OCI-LY1 (cell line): ENCODE measurements around the gene ACVR2A.

Experiments used
- H2AFZ ChIP-seq: fragments of 200-600 bp; sonication (generic), shearing (Covaris generic); 2 replicates; pipeline ENCODE4 v1.6.0; 2014; ENCODE audit warnings: antibody characterized with exemption, mild to moderate bottlenecking, low read length
- H3F3A ChIP-seq: fragments of 200-600 bp; sonication (generic), shearing (Covaris generic); 2 replicates; pipeline ENCODE4 v1.6.0; 2014; ENCODE audit warnings: mild to moderate bottlenecking, antibody characterized with exemption, low read length, moderate library complexity; ENCODE audit not compliant: insufficient read depth
- H3K27ac ChIP-seq: fragments of 200-600 bp; sonication (generic); 2 replicates; pipeline ENCODE4 v1.5.1; 2014; ENCODE audit warnings: low read length, mixed run types, mild to moderate bottlenecking, low read depth; ENCODE audit not compliant: poor library complexity, severe bottlenecking
- H3K27me3 ChIP-seq: fragments of 200-600 bp; sonication (generic); 2 replicates; pipeline ENCODE4 v1.6.0; 2014; ENCODE audit warnings: antibody characterized with exemption, mild to moderate bottlenecking, low read length, moderate library complexity; ENCODE audit not compliant: insufficient read depth
- H3K36me3 ChIP-seq: fragments of 200-600 bp; sonication (generic); 2 replicates; pipeline ENCODE4 v1.6.1; 2014; ENCODE audit warnings: mild to moderate bottlenecking, antibody characterized with exemption, low read length, moderate library complexity, mixed read lengths; ENCODE audit not compliant: insufficient read depth
- H3K4me1 ChIP-seq: fragments of 200-600 bp; sonication (generic); 2 replicates; pipeline ENCODE4 v1.5.1; 2014; ENCODE audit warnings: mild to moderate bottlenecking, low read length, moderate library complexity; ENCODE audit not compliant: insufficient read depth, severe bottlenecking
- H3K4me2 ChIP-seq: fragments of 200-600 bp; sonication (generic), shearing (Covaris generic); 2 replicates; pipeline ENCODE4 v1.6.1; 2014; ENCODE audit warnings: low read length
- H3K4me3 ChIP-seq: fragments of 200-600 bp; sonication (generic); 2 replicates; pipeline ENCODE4 v1.5.1; 2014; ENCODE audit warnings: low read length, low read depth, mild to moderate bottlenecking, mixed read lengths; ENCODE audit not compliant: poor library complexity, severe bottlenecking
- H3K79me2 ChIP-seq: fragments of 200-600 bp; shearing (Covaris generic); 2 replicates; pipeline ENCODE4 v1.6.1; 2016; ENCODE audit warnings: mixed run types, low read length, mixed read lengths; ENCODE audit not compliant: insufficient read depth
- H3K9ac ChIP-seq: fragments of 200-600 bp; sonication (generic), shearing (Covaris generic); 2 replicates; pipeline ENCODE4 v1.6.1; 2014; ENCODE audit warnings: mild to moderate bottlenecking, low read length, mixed read lengths
- H3K9me2 ChIP-seq: fragments of 200-600 bp; sonication (generic), shearing (Covaris generic); 2 replicates; pipeline ENCODE4 v1.6.1; 2014; ENCODE audit warnings: low read depth, mild to moderate bottlenecking, low read length, mixed read lengths
- H3K9me3 ChIP-seq: fragments of 200-600 bp; shearing (Covaris generic); 2 replicates; pipeline ENCODE4 v1.6.1; 2014; ENCODE audit warnings: low read length, mixed read lengths
- H4K20me1 ChIP-seq: fragments of 200-600 bp; sonication (generic), shearing (Covaris generic); 2 replicates; pipeline ENCODE4 v1.6.0; 2016; ENCODE audit warnings: mild to moderate bottlenecking, low read length; ENCODE audit not compliant: insufficient read depth
- EZH2 ChIP-seq: fragments of 200-600 bp; sonication (generic), shearing (Covaris generic); IDR thresholded peaks from 2 replicates; pipeline ENCODE4 v1.8.0; 2017; ENCODE audit warnings: borderline replicate concordance, mixed run types, mild to moderate bottlenecking, antibody characterized with exemption, low read length, moderate library complexity, mixed read lengths
- TF ChIP-seq, protein P1 (sequence below): fragments of 200-600 bp; sonication (generic), shearing (Covaris generic); IDR thresholded peaks from 2 replicates; pipeline ENCODE4 v1.5.1; 2017; ENCODE audit warnings: mild to moderate bottlenecking, antibody characterized with exemption, low read length, moderate library complexity, mixed read lengths

ACVR2A gene

DNA sequence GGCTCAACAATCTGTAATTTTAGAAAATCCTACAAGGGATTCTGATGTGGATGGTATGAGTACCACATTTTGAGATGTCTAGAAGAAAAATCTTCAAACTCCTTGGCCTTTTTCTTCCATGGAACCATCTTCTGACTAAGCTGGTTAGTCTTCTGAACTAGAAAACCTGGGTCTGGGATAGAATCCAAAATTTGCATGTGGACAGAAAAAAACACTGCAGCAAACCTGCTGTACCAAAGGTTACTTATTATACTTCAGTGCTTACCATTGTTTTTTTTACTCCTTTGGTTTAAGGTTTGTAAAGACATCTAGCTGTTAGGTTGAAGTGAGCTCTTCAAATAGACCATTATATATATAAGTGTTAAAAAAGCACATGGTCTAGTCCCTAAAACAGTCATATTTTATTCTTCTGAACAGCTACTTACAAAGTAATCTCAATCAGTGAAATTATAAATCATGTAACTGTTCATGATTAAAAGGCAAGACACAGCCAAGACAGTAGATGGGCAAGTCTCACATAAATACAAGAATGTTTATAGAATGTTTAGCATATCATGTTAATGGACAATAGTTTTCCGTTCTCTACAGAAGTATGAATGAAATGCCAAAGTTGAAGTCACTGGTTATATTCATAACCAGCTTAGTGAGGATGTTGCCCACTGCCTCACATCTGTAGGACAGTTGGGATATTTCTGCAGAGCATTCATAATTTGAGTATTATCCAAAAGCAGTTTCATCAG lies 90.2 kb downstream of the ACVR2A start:
- H3K79me2 ChIP-seq: no peaks in the 10 kb centered on the region
- H3K9me2 ChIP-seq: no peaks in the 10 kb centered on the region
- peaks cover 39% of the 10 kb centered on the region; the same call in 1 of the 2 replicates for H3K36me3 ChIP-seq
- TF ChIP-seq EZH2: no peak
- TF ChIP-seq, protein P1, sequence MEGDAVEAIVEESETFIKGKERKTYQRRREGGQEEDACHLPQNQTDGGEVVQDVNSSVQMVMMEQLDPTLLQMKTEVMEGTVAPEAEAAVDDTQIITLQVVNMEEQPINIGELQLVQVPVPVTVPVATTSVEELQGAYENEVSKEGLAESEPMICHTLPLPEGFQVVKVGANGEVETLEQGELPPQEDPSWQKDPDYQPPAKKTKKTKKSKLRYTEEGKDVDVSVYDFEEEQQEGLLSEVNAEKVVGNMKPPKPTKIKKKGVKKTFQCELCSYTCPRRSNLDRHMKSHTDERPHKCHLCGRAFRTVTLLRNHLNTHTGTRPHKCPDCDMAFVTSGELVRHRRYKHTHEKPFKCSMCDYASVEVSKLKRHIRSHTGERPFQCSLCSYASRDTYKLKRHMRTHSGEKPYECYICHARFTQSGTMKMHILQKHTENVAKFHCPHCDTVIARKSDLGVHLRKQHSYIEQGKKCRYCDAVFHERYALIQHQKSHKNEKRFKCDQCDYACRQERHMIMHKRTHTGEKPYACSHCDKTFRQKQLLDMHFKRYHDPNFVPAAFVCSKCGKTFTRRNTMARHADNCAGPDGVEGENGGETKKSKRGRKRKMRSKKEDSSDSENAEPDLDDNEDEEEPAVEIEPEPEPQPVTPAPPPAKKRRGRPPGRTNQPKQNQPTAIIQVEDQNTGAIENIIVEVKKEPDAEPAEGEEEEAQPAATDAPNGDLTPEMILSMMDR: no peak
- H3K27ac ChIP-seq: no peak overlapping the region
- H4K20me1 ChIP-seq: no peaks in the 10 kb centered on the region
- H3K4me3 ChIP-seq: no peak overlapping the region
- H3K27me3 ChIP-seq: no peaks in the 10 kb centered on the region
- no peaks in the 10 kb centered on the region for H3F3A ChIP-seq
- no peaks in the 10 kb centered on the region for H3K9me3 ChIP-seq
- H3K4me2 ChIP-seq: no peak overlapping the region
- H2AFZ ChIP-seq: no peak overlapping the region
- no peaks in the 10 kb centered on the region for H3K4me1 ChIP-seq
- H3K9ac ChIP-seq: no peak overlapping the region

GRCh38 chr2:147937744-147938349 lies 93.0 kb downstream of the ACVR2A start:
- no peaks in the 10 kb centered on the region for H3K9me3 ChIP-seq
- no peak overlapping the region for H3K9ac ChIP-seq
- H3K4me3 ChIP-seq: no peak overlapping the region
- H3K27me3 ChIP-seq: no peaks in the 10 kb centered on the region
- H4K20me1 ChIP-seq: no peaks in the 10 kb centered on the region
- no peaks in the 10 kb centered on the region for H3F3A ChIP-seq
- no peaks in the 10 kb centered on the region for H3K79me2 ChIP-seq
- H3K27ac ChIP-seq: no peak overlapping the region
- peaks cover 39% of the 10 kb centered on the region; the same call in 1 of the 2 replicates for H3K36me3 ChIP-seq
- no peaks in the 10 kb centered on the region for H3K4me1 ChIP-seq
- TF ChIP-seq EZH2: no peak
- TF ChIP-seq, protein P1: peak; percentile 76
- H3K4me2 ChIP-seq: no peak overlapping the region
- no peak overlapping the region for H2AFZ ChIP-seq
- H3K9me2 ChIP-seq: no peaks in the 10 kb centered on the region

DNA sequence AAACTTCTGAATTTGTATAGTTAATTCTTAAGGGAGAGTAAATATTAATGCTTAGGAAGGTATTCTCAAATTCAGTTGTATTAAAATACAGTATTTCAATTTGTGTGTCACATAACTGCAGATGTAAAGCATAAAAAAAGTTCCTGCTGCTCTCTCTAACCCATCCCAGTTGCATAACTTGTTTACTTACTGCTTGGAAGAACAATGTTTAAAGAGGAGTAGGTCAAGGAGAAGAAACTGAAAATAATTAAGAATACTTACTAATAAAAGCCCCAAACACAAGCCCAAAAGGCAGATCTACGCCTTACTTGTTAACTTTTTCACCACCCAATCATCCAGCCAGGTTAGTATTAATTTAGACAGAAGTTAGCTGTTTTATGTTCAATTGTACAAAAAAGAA lies 94.5 kb downstream of the ACVR2A start:
- H3K27me3 ChIP-seq: no peaks in the 10 kb centered on the region
- H3K79me2 ChIP-seq: no peaks in the 10 kb centered on the region
- H3K9me3 ChIP-seq: no peaks in the 10 kb centered on the region
- no peak overlapping the region for H3K9ac ChIP-seq
- no peak overlapping the region for H3K4me3 ChIP-seq
- TF ChIP-seq, protein P1: no peak
- TF ChIP-seq EZH2: no peak
- no peak overlapping the region for H2AFZ ChIP-seq
- no peaks in the 10 kb centered on the region for H3K4me1 ChIP-seq
- peaks cover 30% of the 10 kb centered on the region; the same call in 1 of the 2 replicates for H3K36me3 ChIP-seq
- no peaks in the 10 kb centered on the region for H4K20me1 ChIP-seq
- no peak overlapping the region for H3K27ac ChIP-seq
- no peak overlapping the region for H3K4me2 ChIP-seq
- H3F3A ChIP-seq: no peaks in the 10 kb centered on the region
- H3K9me2 ChIP-seq: no peaks in the 10 kb centered on the region
